Breast epithelium (tissue), 4 donors: ENCODE results near the gene RWDD4. TPM values are rescaled to one million over a fixed set of nuclear protein-coding genes. Genes with fewer than 3 reads are reported as not detected.

Experiments
- DNase-seq, 2 donors: peaks; one replicate each; pipeline ENCODE4 v3.0.0-alpha.2; 2019; ENCODE audit warnings: low spot score in 2 of 2
- H3K27ac ChIP-seq, 2 donors: fragments of 200-600 bp; sonication (generic) in 1 of 2; one replicate each; pipeline ENCODE4 v1.5.1; 2016 to 2019; ENCODE audit warnings: mild to moderate bottlenecking in 1 of 2
- H3K27me3 ChIP-seq, 2 donors: fragments of 200-600 bp; sonication (generic) in 1 of 2; one replicate each; pipeline versions ENCODE4 v1.5.1 to v1.6.0; 2017 to 2019; ENCODE audit warnings: control low read depth in 1 of 2, mild to moderate bottlenecking in 1 of 2
- H3K36me3 ChIP-seq: fragments of 200-600 bp; one replicate; pipeline ENCODE4 v1.5.1; 2019
- H3K4me1 ChIP-seq, 2 donors: fragments of 200-600 bp; sonication (generic); one replicate each; pipeline ENCODE4 v1.5.1; 2016 to 2019; ENCODE audit warnings: control low read depth in 1 of 2
- H3K4me3 ChIP-seq, 3 donors: fragments of 200-600 bp; sonication (generic); 1 replicate in 2 of 3; 2 replicates in 1 of 3; pipeline ENCODE4 v1.5.1; 2016 to 2019; ENCODE audit warnings: mild to moderate bottlenecking in 3 of 3, moderate library complexity in 2 of 3
- H3K9me3 ChIP-seq, 2 donors: fragments of 200-600 bp; sonication (generic) in 1 of 2; one replicate each; pipeline ENCODE4 v1.5.1; 2016 to 2019; ENCODE audit warnings: control low read depth in 1 of 2
- POLR2A ChIP-seq: fragments of 450-650 bp; IDR thresholded peaks from one replicate; pipeline ENCODE4 v1.6.1; 2016; ENCODE audit warnings: antibody characterized with exemption, mild to moderate bottlenecking, moderate library complexity
- POLR2AphosphoS5 ChIP-seq, 3 donors: sonication (generic); formaldehyde crosslinking; IDR thresholded peaks; one replicate each; pipeline ENCODE4 v1.6.1; 2017; ENCODE audit warnings: antibody characterized with exemption in 3 of 3
- intact Hi-C: fragments of 100-400 bp; cut with DNase I; formaldehyde crosslinking; loops from one replicate; pipeline ENCODE4 v1.15.1; 2023; ENCODE audit warnings: low total_unique reads
- total RNA-seq, 3 donors: library from RNA; depleted of rRNA; stranded (reverse); fragments of >200 nt; gene quantifications; one replicate each; pipeline ENCODE4 v1.1.0, GENCODE V29; 2016
- TF ChIP-seq, protein P1 (sequence below), 3 donors: fragments of 450-650 bp; IDR thresholded peaks; one replicate each; pipeline ENCODE4 v1.5.1; 2016 to 2017; ENCODE audit warnings: antibody characterized with exemption in 3 of 3, mild to moderate bottlenecking in 3 of 3, moderate library complexity in 3 of 3

RWDD4 gene
- total RNA-seq, 3 donors from 2014 or later, result 19.3 to 27.2 (median 20.8) TPM

DNA sequence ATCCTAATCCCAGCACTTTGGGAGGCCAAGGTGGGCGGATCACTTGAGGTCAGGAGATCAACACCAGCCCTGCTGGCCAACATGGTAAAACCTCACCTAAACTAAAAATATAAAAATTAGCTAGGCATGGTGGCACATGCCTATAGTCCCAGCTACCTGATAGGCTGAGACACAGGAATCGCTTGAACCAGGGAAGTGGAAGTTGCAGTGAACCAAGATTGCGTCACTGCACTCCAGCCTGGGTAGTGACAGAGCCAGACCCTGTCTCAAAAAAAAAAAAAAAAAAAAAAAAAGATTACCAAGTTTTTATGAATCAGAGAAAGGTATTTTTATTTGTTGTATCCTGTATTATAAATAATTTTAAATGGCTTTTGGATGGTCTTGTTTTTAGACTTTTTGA, 15.2 kb upstream of the RWDD4 start:
- Histone ChIP-seq H3K4me1 (no peaks in the 10 kb centered on the region), H3K27me3 (no peaks in the 10 kb centered on the region), H3K9me3 (no peaks in the 10 kb centered on the region), H3K4me3 (no peak overlapping the region), H3K27ac (no peak overlapping the region), H3K36me3 (peaks cover 9% of the 10 kb centered on the region)
- no peak for DNase-seq
- no peak for TF ChIP-seq POLR2A
- TF ChIP-seq, protein P1, sequence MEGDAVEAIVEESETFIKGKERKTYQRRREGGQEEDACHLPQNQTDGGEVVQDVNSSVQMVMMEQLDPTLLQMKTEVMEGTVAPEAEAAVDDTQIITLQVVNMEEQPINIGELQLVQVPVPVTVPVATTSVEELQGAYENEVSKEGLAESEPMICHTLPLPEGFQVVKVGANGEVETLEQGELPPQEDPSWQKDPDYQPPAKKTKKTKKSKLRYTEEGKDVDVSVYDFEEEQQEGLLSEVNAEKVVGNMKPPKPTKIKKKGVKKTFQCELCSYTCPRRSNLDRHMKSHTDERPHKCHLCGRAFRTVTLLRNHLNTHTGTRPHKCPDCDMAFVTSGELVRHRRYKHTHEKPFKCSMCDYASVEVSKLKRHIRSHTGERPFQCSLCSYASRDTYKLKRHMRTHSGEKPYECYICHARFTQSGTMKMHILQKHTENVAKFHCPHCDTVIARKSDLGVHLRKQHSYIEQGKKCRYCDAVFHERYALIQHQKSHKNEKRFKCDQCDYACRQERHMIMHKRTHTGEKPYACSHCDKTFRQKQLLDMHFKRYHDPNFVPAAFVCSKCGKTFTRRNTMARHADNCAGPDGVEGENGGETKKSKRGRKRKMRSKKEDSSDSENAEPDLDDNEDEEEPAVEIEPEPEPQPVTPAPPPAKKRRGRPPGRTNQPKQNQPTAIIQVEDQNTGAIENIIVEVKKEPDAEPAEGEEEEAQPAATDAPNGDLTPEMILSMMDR (IDR thresholded peaks at IDR 0.05), result no peak
- no peak for TF ChIP-seq POLR2AphosphoS5 (IDR thresholded peaks at IDR 0.05)
- intact Hi-C loops, result no loop called here

DNA sequence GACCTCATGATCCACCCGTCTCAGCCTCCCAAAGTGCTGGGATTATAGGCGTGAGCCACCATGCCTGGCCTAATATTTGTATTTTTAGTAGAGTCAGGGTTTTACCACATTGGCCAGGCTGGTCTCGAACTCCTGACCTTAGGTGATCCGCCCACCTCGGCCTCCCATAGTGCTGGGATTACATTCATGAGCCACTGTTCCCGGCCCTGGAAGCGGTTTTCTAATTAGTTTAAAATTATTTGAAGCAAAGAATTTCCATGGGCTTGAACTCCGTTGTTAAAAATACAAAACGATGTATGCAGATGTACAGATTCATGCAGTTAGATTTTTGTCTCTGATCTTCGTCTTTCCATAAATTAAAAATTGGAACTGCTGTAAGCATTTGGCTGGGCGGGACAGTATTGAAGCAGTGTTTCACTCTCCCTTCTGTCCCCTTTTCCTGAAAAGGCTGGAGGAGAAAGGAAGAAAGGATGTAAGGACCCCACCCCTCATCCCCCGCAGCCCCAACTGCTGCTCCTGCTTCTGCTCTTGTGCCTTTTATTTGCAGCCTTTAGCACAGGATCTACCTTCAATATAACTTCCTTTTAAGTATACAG, 12.1 kb upstream of the RWDD4 start:
- TF ChIP-seq POLR2AphosphoS5 (IDR thresholded peaks at IDR 0.05) (no peak), POLR2A (no peak)
- TF ChIP-seq, protein P1 (IDR thresholded peaks at IDR 0.05), result no peak
- Histone ChIP-seq H3K27me3 (no peaks in the 10 kb centered on the region), H3K9me3 (no peaks in the 10 kb centered on the region), H3K4me3 (no peak overlapping the region), H3K4me1 (no peaks in the 10 kb centered on the region), H3K36me3 (peaks cover 14% of the 10 kb centered on the region), H3K27ac (no peak overlapping the region)
- intact Hi-C loops, result no loop called here
- DNase-seq, result no peak

DNA sequence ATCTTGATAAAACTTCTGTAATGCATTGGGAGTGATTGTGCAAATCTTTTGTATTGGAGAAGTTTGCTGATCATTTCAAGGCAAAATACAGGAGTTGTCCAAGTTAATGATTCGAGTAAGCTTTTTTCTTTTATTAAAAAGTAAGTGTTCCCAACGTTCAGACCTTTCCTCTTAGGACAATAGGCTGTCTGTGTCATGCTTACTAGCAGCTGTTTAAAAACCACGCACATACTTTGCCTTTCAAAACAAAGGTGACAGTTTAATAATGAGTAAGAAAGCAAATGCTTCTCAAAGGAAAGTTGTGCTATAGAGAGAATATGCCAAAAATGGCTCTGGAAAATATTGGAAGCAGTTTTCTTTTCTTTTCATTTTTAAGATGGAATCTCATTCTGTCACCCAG, 11.3 kb upstream of the RWDD4 start:
- Histone ChIP-seq H3K27me3 (no peaks in the 10 kb centered on the region), H3K36me3 (peaks cover 14% of the 10 kb centered on the region)
- TF ChIP-seq, protein P1 (IDR thresholded peaks at IDR 0.05), result no peak
- no peak for TF ChIP-seq POLR2A

DNA sequence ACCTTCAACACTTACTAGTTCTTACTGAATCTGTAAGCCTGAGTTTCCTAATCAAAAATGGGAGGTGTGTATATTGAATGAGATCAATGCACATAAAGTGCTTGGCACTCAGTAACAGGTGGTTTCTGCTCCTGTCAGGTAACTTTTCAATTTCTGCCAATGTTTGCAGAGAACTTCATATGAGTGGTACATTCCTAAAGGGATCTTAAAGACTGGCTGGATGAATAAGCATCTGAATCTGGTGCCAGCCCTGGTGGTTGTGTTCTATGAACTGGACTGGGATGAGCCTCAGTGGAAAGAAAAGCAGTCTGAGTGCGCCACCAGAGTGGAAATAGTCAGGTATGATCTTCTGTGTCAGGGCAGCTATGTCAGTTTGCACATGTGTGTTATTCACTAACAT, 7.1 kb upstream of the RWDD4 start:
- Histone ChIP-seq H3K27me3 (no peaks in the 10 kb centered on the region), H3K36me3 (peaks cover 9% of the 10 kb centered on the region), H3K4me1 (no peaks in the 10 kb centered on the region), H3K4me3 (no peak overlapping the region), H3K27ac (no peak overlapping the region), H3K9me3 (no peaks in the 10 kb centered on the region)
- DNase-seq, result no peak
- TF ChIP-seq POLR2A, result no peak
- TF ChIP-seq, protein P1 (IDR thresholded peaks at IDR 0.05), result no peak
- TF ChIP-seq POLR2AphosphoS5 (IDR thresholded peaks at IDR 0.05), result no peak
- intact Hi-C loops, result no loop called here

More for the DNA sequence above, 11.3 kb upstream of the RWDD4 start:
- H3K4me1 ChIP-seq, result no peaks in the 10 kb centered on the region
- intact Hi-C loops, result no loop called here
- peak overlapping the region in 1 of 2 donors; percentile 30 for H3K27ac ChIP-seq
- H3K4me3 ChIP-seq, result no peak overlapping the region
- DNase-seq, result no peak
- H3K9me3 ChIP-seq, result no peaks in the 10 kb centered on the region

DNA sequence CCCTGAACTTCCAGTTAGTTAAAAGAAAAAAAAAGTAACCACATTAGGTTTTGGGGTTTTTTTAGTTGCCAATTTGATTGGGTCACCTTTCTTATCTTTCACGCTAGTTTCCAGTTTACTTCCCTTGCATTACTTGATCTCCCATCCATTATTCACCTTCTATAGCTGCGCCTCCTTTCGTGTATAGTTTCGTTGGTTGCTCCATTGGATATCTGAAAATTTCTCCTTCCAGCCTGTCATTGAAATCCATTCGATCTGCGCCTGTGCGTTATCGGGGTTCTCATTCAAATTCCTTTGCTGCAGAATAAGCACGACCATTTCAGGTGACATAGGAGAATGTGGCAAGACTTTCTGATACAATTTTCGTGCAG, 872 bp upstream of the RWDD4 start:
- intact Hi-C loops, result no loop called here
- TF ChIP-seq POLR2A, result no peak
- TF ChIP-seq, protein P1 (IDR thresholded peaks at IDR 0.05), result no peak
- TF ChIP-seq POLR2AphosphoS5 (IDR thresholded peaks at IDR 0.05), result no peak
- no peaks in the 10 kb centered on the region for H3K27me3 ChIP-seq

More for the DNA sequence above, 872 bp upstream of the RWDD4 start:
- Histone ChIP-seq H3K27ac (peak overlapping the region; percentile 94 to 98), H3K36me3 (no peaks in the 10 kb centered on the region), H3K4me3 (peak overlapping the region; percentile 75 to 90 (median 88)), H3K9me3 (no peaks in the 10 kb centered on the region), H3K4me1 (no peaks in the 10 kb centered on the region)
- DNase-seq, result no peak
